ENCODE measurements around the gene NEXN.

DNA sequence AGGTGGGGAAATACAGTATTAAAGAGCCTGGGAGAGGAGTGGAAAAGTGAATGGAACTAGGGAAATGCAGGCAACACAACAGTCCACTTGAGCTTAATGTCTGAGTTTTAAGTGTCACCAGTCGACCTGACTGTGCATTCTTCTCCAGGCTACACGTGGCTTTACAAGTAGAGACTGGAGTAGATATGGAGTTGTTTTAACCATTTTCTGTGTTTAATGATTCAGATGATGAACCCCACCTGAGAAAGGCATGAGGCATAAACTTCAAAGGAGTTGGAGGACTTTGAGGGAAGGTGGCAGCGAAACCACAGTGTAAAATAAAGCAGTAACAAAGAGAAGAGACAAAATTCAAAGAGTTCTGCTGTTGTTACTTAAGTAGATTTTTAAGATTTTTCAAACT is 77.9 kb downstream of the NEXN start:
- TF ChIP-seq, protein P1, sequence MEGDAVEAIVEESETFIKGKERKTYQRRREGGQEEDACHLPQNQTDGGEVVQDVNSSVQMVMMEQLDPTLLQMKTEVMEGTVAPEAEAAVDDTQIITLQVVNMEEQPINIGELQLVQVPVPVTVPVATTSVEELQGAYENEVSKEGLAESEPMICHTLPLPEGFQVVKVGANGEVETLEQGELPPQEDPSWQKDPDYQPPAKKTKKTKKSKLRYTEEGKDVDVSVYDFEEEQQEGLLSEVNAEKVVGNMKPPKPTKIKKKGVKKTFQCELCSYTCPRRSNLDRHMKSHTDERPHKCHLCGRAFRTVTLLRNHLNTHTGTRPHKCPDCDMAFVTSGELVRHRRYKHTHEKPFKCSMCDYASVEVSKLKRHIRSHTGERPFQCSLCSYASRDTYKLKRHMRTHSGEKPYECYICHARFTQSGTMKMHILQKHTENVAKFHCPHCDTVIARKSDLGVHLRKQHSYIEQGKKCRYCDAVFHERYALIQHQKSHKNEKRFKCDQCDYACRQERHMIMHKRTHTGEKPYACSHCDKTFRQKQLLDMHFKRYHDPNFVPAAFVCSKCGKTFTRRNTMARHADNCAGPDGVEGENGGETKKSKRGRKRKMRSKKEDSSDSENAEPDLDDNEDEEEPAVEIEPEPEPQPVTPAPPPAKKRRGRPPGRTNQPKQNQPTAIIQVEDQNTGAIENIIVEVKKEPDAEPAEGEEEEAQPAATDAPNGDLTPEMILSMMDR (conservative IDR thresholded peaks at IDR 0.05; ENCODE audit: low read length), result no peak
- no peak for TF ChIP-seq EZH2phosphoT487 (IDR thresholded peaks at IDR 0.05; ENCODE audit: borderline replicate concordance, low read depth, low read length)

All from OCI-LY7 (cell line).